Neural cell (in vitro differentiated cells): ENCODE results near the gene CDH8. TPM values are rescaled to one million over a fixed set of nuclear protein-coding genes. Genes with fewer than 3 reads are reported as not detected.

Source experiments
- H2AFZ ChIP-seq: fragments of 200-600, 300-800 bp; sonication (generic), shearing (Covaris generic); 2 replicates; pipeline ENCODE4 v1.6.0; 2014; ENCODE audit warnings: low read depth, mild to moderate bottlenecking, antibody characterized with exemption, low read length, moderate library complexity
- H3F3A ChIP-seq: fragments of 200-600 bp; shearing (Covaris generic); 2 replicates; pipeline ENCODE4 v1.6.1; 2016; ENCODE audit warnings: mild to moderate bottlenecking, moderate library complexity, mixed read lengths, antibody characterized with exemption, low read length; ENCODE audit not compliant: insufficient read depth, poor library complexity, severe bottlenecking
- H3K27ac ChIP-seq: fragments of 200-600, 300-800 bp; sonication (generic), shearing (Covaris generic); 2 replicates; pipeline ENCODE4 v1.5.1; 2014; ENCODE audit warnings: mild to moderate bottlenecking, low read length, moderate library complexity
- H3K27me3 ChIP-seq: fragments of 300-800, 200-600 bp; sonication (generic), shearing (Covaris generic); 2 replicates; pipeline ENCODE4 v1.6.0; 2014; ENCODE audit warnings: mild to moderate bottlenecking, low read depth, low read length, moderate library complexity; ENCODE audit not compliant: insufficient read depth
- H3K36me3 ChIP-seq: fragments of 300-800, 200-600 bp; sonication (generic), shearing (Covaris generic); 2 replicates; pipeline ENCODE4 v1.5.1; 2014; ENCODE audit warnings: mild to moderate bottlenecking, antibody characterized with exemption, low read length, moderate library complexity; ENCODE audit not compliant: insufficient read depth
- H3K4me2 ChIP-seq: fragments of 300-800, 200-600 bp; sonication (generic), shearing (Covaris generic); 2 replicates; pipeline ENCODE4 v1.6.0; 2014; ENCODE audit warnings: mild to moderate bottlenecking, low read length
- H3K4me3 ChIP-seq: fragments of 300-800, 200-600 bp; sonication (generic), shearing (Covaris generic); 2 replicates; pipeline ENCODE4 v1.5.1; 2014; ENCODE audit warnings: mild to moderate bottlenecking, low read length, moderate library complexity
- H3K79me2 ChIP-seq: fragments of 200-600 bp; shearing (Covaris generic); replicated peaks from 2 replicates; pipeline ENCODE4 v1.6.0; 2014; ENCODE audit warnings: mild to moderate bottlenecking, low read length, moderate library complexity; ENCODE audit not compliant: insufficient read depth
- H3K9ac ChIP-seq: fragments of 300-800, 200-600 bp; sonication (generic), shearing (Covaris generic); 2 replicates; pipeline ENCODE4 v1.6.1; 2016; ENCODE audit warnings: mild to moderate bottlenecking, low read length, mixed read lengths
- H3K9me2 ChIP-seq: fragments of 200-600 bp; shearing (Covaris generic); 2 replicates; pipeline ENCODE4 v1.6.1; 2016; ENCODE audit warnings: mild to moderate bottlenecking, low read length, mixed read lengths; ENCODE audit not compliant: insufficient read depth
- H3K9me3 ChIP-seq: fragments of 200-600, 300-800 bp; sonication (generic), shearing (Covaris generic); 2 replicates; pipeline ENCODE4 v1.6.1; 2016; ENCODE audit warnings: mild to moderate bottlenecking, mixed run types, low read length, moderate library complexity, mixed read lengths
- H4K20me1 ChIP-seq: fragments of 200-600 bp; shearing (Covaris generic); 2 replicates; pipeline ENCODE4 v1.6.1; 2016; ENCODE audit warnings: mild to moderate bottlenecking, mixed run types; ENCODE audit not compliant: insufficient read depth
- EP300 ChIP-seq: fragments of 450-650 bp; conservative IDR thresholded peaks from 2 replicates; pipeline ENCODE4 v1.6.1; 2014; ENCODE audit warnings: antibody characterized with exemption, mild to moderate bottlenecking, moderate library complexity; ENCODE audit not compliant: poor library complexity, severe bottlenecking
- EZH2 ChIP-seq: fragments of 200-600, 300-800 bp; shearing (Covaris generic), sonication (generic); IDR thresholded peaks from 2 replicates; pipeline ENCODE4 v1.6.1; 2014; ENCODE audit warnings: antibody characterized with exemption, low read length, borderline replicate concordance, mild to moderate bottlenecking; ENCODE audit not compliant: insufficient read depth, poor library complexity, severe bottlenecking
- POLR2AphosphoS5 ChIP-seq: IDR thresholded peaks from 2 replicates; pipeline ENCODE4 v1.6.1; 2012
- RAD21 ChIP-seq: fragments of 450-650 bp; conservative IDR thresholded peaks from 2 replicates; pipeline ENCODE4 v1.6.1; 2014; ENCODE audit warnings: antibody characterized with exemption, mild to moderate bottlenecking, moderate library complexity
- SMC3 ChIP-seq: fragments of 450-650 bp; conservative IDR thresholded peaks from 2 replicates; pipeline ENCODE4 v1.6.1; 2014; ENCODE audit warnings: antibody characterized with exemption, mild to moderate bottlenecking, moderate library complexity; ENCODE audit not compliant: poor library complexity
- TAF1 ChIP-seq: IDR thresholded peaks from 2 replicates; pipeline ENCODE4 v1.6.1; 2012; ENCODE audit warnings: low read depth
- polyA plus RNA-seq: library from polyadenylated mRNA; depleted of rRNA; stranded (reverse); fragments of >200 nt; gene quantifications from 2 replicates; pipeline ENCODE4 v1.2.3, GENCODE V29; 2014
- TF ChIP-seq, protein P1 (sequence below): fragments of 450-650 bp; IDR thresholded peaks from 2 replicates; pipeline ENCODE4 v1.5.1; 2014; ENCODE audit warnings: antibody characterized with exemption, mild to moderate bottlenecking, moderate library complexity; ENCODE audit not compliant: poor library complexity, severe bottlenecking
- TF ChIP-seq, protein P2 (sequence below): IDR thresholded peaks from 2 replicates; pipeline ENCODE4 v1.6.1; 2012; ENCODE audit warnings: borderline replicate concordance

Gene CDH8
- polyA plus RNA-seq, 1 donor from 2014 or later = 5.0 TPM

DNA sequence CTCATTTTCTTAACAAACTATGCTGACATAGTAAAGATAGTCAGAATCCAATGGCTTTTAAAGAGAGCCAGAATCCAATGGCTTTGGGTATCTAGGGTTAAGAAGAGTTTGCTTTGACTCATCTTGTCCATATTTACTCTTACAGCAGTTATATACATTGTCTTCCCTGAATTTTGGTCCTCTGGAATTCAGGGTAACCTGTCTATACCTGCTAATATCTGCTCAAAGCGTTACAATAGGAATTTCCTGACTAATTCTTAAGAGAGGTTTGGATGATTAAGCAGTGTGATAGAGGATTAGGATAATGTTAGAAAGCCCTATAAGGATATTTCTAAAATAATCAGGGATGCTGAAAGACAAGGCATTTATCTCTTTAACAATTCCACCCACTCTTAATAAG is 2.0 kb upstream of the CDH8 start:
- Histone ChIP-seq H2AFZ (no peak overlapping the region), H3K27me3 (peaks cover 58% of the 10 kb centered on the region), H3F3A (no peaks in the 10 kb centered on the region), H3K36me3 (no peaks in the 10 kb centered on the region), H3K4me2 (no peak overlapping the region), H3K9ac (no peak overlapping the region), H3K4me3 (no peak overlapping the region), H3K9me2 (no peaks in the 10 kb centered on the region), H3K9me3 (no peaks in the 10 kb centered on the region), H4K20me1 (no peaks in the 10 kb centered on the region), H3K79me2 (no peaks in the 10 kb centered on the region), H3K27ac (no peak overlapping the region)
- TF ChIP-seq POLR2AphosphoS5 = no peak
- no peak for TF ChIP-seq SMC3
- TF ChIP-seq, protein P1, sequence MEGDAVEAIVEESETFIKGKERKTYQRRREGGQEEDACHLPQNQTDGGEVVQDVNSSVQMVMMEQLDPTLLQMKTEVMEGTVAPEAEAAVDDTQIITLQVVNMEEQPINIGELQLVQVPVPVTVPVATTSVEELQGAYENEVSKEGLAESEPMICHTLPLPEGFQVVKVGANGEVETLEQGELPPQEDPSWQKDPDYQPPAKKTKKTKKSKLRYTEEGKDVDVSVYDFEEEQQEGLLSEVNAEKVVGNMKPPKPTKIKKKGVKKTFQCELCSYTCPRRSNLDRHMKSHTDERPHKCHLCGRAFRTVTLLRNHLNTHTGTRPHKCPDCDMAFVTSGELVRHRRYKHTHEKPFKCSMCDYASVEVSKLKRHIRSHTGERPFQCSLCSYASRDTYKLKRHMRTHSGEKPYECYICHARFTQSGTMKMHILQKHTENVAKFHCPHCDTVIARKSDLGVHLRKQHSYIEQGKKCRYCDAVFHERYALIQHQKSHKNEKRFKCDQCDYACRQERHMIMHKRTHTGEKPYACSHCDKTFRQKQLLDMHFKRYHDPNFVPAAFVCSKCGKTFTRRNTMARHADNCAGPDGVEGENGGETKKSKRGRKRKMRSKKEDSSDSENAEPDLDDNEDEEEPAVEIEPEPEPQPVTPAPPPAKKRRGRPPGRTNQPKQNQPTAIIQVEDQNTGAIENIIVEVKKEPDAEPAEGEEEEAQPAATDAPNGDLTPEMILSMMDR = no peak
- TF ChIP-seq TAF1 = no peak
- TF ChIP-seq, protein P2, sequence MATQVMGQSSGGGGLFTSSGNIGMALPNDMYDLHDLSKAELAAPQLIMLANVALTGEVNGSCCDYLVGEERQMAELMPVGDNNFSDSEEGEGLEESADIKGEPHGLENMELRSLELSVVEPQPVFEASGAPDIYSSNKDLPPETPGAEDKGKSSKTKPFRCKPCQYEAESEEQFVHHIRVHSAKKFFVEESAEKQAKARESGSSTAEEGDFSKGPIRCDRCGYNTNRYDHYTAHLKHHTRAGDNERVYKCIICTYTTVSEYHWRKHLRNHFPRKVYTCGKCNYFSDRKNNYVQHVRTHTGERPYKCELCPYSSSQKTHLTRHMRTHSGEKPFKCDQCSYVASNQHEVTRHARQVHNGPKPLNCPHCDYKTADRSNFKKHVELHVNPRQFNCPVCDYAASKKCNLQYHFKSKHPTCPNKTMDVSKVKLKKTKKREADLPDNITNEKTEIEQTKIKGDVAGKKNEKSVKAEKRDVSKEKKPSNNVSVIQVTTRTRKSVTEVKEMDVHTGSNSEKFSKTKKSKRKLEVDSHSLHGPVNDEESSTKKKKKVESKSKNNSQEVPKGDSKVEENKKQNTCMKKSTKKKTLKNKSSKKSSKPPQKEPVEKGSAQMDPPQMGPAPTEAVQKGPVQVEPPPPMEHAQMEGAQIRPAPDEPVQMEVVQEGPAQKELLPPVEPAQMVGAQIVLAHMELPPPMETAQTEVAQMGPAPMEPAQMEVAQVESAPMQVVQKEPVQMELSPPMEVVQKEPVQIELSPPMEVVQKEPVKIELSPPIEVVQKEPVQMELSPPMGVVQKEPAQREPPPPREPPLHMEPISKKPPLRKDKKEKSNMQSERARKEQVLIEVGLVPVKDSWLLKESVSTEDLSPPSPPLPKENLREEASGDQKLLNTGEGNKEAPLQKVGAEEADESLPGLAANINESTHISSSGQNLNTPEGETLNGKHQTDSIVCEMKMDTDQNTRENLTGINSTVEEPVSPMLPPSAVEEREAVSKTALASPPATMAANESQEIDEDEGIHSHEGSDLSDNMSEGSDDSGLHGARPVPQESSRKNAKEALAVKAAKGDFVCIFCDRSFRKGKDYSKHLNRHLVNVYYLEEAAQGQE = no peak
- no peak for TF ChIP-seq EP300

DNA sequence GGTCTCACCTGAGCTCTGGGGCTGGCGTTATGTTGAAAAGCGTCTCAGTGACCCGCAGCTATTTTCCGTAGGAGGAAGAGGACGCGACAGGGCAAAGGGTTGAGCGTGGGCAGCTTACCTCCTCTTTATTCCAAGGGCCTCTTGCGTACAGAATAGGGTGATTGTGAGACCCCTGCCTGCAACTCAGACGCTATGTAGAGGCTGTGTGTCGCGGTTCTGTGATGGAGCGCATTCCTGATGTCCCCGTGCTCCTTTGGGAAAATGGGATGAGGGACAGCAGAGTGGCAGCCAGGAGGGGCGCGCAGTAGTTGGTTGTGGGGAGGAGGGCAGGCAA is 531 bp upstream of the CDH8 start:
- no peaks in the 10 kb centered on the region for H3K9me2 ChIP-seq
- H3K79me2 ChIP-seq = no peaks in the 10 kb centered on the region
- H3K4me3 ChIP-seq = peak overlapping the region; percentile 73
- no peaks in the 10 kb centered on the region for H4K20me1 ChIP-seq
- H3K36me3 ChIP-seq = no peaks in the 10 kb centered on the region
- peak overlapping the region; percentile 69 for H3K4me2 ChIP-seq
- H2AFZ ChIP-seq = no peak overlapping the region
- no peaks in the 10 kb centered on the region for H3F3A ChIP-seq
- H3K9ac ChIP-seq = peak overlapping the region; percentile 11
- peaks cover 64% of the 10 kb centered on the region for H3K27me3 ChIP-seq
- H3K9me3 ChIP-seq = no peaks in the 10 kb centered on the region
- TF ChIP-seq EZH2 = no peak
- TF ChIP-seq RAD21 = peak; percentile 21
- peak; percentile 31 for TF ChIP-seq SMC3
- H3K27ac ChIP-seq = no peak overlapping the region
